DND-41 (cell line): ENCODE measurements around the gene PRKCE.

Experiments used
- ATAC-seq: fragments of 200-7000 bp; cut with Tn5 transposase; 3 replicates; pipeline ENCODE4 v1.9.1; 2021; ENCODE audit warnings: low read depth; ENCODE audit not compliant: insufficient read depth
- DNase-seq: peaks from one replicate; pipeline ENCODE4 v3.0.0-alpha.2; 2020
- H2AFZ ChIP-seq: 2 replicates; pipeline ENCODE4 v1.6.0; 2012; ENCODE audit warnings: low read depth, low read length
- H3K27ac ChIP-seq: 2 replicates; pipeline ENCODE4 v1.5.1; 2012; ENCODE audit warnings: low read length, inconsistent platforms
- H3K27me3 ChIP-seq: fragments of 200-600 bp; sonication (generic); 2 replicates; pipeline ENCODE4 v1.6.0; 2012; ENCODE audit warnings: low read length, mild to moderate bottlenecking, inconsistent platforms; ENCODE audit not compliant: insufficient read depth, poor library complexity
- H3K36me3 ChIP-seq: 2 replicates; pipeline ENCODE4 v1.5.1; 2012; ENCODE audit warnings: low read length, inconsistent platforms; ENCODE audit not compliant: insufficient read depth
- H3K4me1 ChIP-seq: 2 replicates; pipeline ENCODE4 v1.5.1; 2012; ENCODE audit warnings: mild to moderate bottlenecking, low read length; ENCODE audit not compliant: insufficient read depth
- H3K4me2 ChIP-seq: 2 replicates; pipeline ENCODE4 v1.6.0; 2012; ENCODE audit warnings: mild to moderate bottlenecking, moderate library complexity, low read length, inconsistent platforms; ENCODE audit not compliant: insufficient read depth
- H3K4me3 ChIP-seq, 2 experiments: fragments of 200-600 bp in 1 of 2; shearing (Covaris generic) in 1 of 2; 2 replicates each; pipeline ENCODE4 v1.5.1; 2012 to 2016; ENCODE audit warnings: inconsistent platforms in 2 of 2, low read length in 2 of 2, mild to moderate bottlenecking in 2 of 2, low read depth in 1 of 2, moderate library complexity in 1 of 2
- H3K79me2 ChIP-seq: 2 replicates; pipeline ENCODE4 v1.6.0; 2012; ENCODE audit warnings: low read length, inconsistent platforms; ENCODE audit not compliant: insufficient read depth
- H3K9ac ChIP-seq: 2 replicates; pipeline ENCODE4 v1.6.0; 2012; ENCODE audit warnings: low read depth, mild to moderate bottlenecking, inconsistent platforms, low read length, moderate library complexity
- H3K9me3 ChIP-seq: 2 replicates; pipeline ENCODE4 v1.5.1; 2012; ENCODE audit warnings: low read length, moderate library complexity, mild to moderate bottlenecking, inconsistent platforms; ENCODE audit not compliant: insufficient read depth, severe bottlenecking
- H4K20me1 ChIP-seq: 2 replicates; pipeline ENCODE4 v1.6.0; 2012; ENCODE audit warnings: low read length; ENCODE audit not compliant: insufficient read depth
- EZH2 ChIP-seq: IDR thresholded peaks from 3 replicates; pipeline ENCODE4 v1.6.1; 2012; ENCODE audit warnings: borderline replicate concordance, low read depth, mild to moderate bottlenecking, moderate library complexity, low read length, inconsistent platforms; ENCODE audit not compliant: severe bottlenecking
- TF ChIP-seq, protein P1 (sequence below): IDR thresholded peaks from 2 replicates; pipeline ENCODE4 v1.5.1; 2012; ENCODE audit warnings: borderline replicate concordance, low read length, moderate library complexity, mild to moderate bottlenecking; ENCODE audit not compliant: poor library complexity, severe bottlenecking; ENCODE audit errors: extremely low read depth

The PRKCE gene

GRCh38 chr2:45992021-45992740, 340.7 kb downstream of the PRKCE start:
- no peaks in the 10 kb centered on the region for H4K20me1 ChIP-seq
- H3K9ac ChIP-seq: no peak overlapping the region
- TF ChIP-seq, protein P1, sequence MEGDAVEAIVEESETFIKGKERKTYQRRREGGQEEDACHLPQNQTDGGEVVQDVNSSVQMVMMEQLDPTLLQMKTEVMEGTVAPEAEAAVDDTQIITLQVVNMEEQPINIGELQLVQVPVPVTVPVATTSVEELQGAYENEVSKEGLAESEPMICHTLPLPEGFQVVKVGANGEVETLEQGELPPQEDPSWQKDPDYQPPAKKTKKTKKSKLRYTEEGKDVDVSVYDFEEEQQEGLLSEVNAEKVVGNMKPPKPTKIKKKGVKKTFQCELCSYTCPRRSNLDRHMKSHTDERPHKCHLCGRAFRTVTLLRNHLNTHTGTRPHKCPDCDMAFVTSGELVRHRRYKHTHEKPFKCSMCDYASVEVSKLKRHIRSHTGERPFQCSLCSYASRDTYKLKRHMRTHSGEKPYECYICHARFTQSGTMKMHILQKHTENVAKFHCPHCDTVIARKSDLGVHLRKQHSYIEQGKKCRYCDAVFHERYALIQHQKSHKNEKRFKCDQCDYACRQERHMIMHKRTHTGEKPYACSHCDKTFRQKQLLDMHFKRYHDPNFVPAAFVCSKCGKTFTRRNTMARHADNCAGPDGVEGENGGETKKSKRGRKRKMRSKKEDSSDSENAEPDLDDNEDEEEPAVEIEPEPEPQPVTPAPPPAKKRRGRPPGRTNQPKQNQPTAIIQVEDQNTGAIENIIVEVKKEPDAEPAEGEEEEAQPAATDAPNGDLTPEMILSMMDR: no peak
- no peak for TF ChIP-seq EZH2
- no peak for DNase-seq
- H3K79me2 ChIP-seq: no peaks in the 10 kb centered on the region
- no peak overlapping the region for H2AFZ ChIP-seq
- H3K27ac ChIP-seq: no peak overlapping the region
- H3K27me3 ChIP-seq: no peaks in the 10 kb centered on the region
- peaks cover 10% of the 10 kb centered on the region for H3K4me1 ChIP-seq
- H3K4me3 ChIP-seq: no peak overlapping the region
- no peak overlapping the region for H3K4me2 ChIP-seq
- no peak for ATAC-seq
- no peaks in the 10 kb centered on the region; the same call in 1 of the 2 replicates for H3K36me3 ChIP-seq
- no peaks in the 10 kb centered on the region for H3K9me3 ChIP-seq

- Histone ChIP-seq H2AFZ (0 out of 2 replicates have a peak overlapping the region, but pooled peaks have one; percentile 32), H3K9me3 (no peaks in the 10 kb centered on the region), H3K27me3 (no peaks in the 10 kb centered on the region), H3K27ac (no peak overlapping the region), H3K4me1 (peaks cover 10% of the 10 kb centered on the region), H3K4me3 (no peak overlapping the region), H4K20me1 (no peaks in the 10 kb centered on the region), H3K36me3 (no peaks in the 10 kb centered on the region; the same call in 1 of the 2 replicates), H3K4me2 (no peak overlapping the region), H3K9ac (no peak overlapping the region), H3K79me2 (no peaks in the 10 kb centered on the region)
- no peak for DNase-seq
- TF ChIP-seq EZH2: no peak
- TF ChIP-seq, protein P1: no peak
- ATAC-seq: peak; percentile 34; the same call in 2 of the 3 replicates
Observed at GRCh38 chr2:45992741-45993475, 341.4 kb downstream of the PRKCE start.

DNA sequence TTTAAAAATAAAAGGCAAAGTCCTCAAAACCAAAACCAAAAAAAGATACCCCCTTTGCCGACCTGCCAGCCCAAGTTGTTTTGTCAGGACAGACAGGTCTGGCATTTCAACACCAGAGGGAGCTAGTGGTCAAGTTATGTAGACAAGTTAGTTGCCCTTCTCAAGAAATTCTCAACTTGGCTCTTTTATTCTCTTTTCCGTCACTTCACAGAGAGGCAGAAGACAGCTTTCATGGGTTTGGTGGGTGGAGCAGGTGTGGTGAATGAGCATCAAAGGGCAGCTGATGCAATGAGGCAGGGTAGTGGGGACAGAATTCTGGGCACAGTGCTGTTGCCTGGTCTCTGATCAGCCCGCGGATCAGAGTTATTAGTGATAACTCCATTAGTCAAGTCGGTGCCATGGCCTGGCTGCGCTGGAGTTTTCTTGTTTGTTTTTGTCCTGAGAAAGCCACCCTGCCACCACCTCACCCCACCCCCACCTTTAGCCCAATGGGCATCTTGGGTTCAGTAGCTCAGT, 342.1 kb downstream of the PRKCE start:
- H3K4me3 ChIP-seq: no peak overlapping the region
- no peaks in the 10 kb centered on the region; the same call in 1 of the 2 replicates for H3K36me3 ChIP-seq
- no peaks in the 10 kb centered on the region for H3K27me3 ChIP-seq
- no peak overlapping the region; the same call in 1 of the 2 replicates for H2AFZ ChIP-seq
- no peaks in the 10 kb centered on the region for H3K9me3 ChIP-seq
- peaks cover 10% of the 10 kb centered on the region for H3K4me1 ChIP-seq
- DNase-seq (peak; percentile 79), ATAC-seq (peak; percentile 90)
- TF ChIP-seq EZH2: no peak
- TF ChIP-seq, protein P1: peak; percentile 88
- H3K9ac ChIP-seq: no peak overlapping the region
- H3K79me2 ChIP-seq: no peaks in the 10 kb centered on the region
- H4K20me1 ChIP-seq: no peaks in the 10 kb centered on the region
- H3K27ac ChIP-seq: no peak overlapping the region; the same call in 1 of the 2 replicates
- no peak overlapping the region for H3K4me2 ChIP-seq
